DMS79 (cell line): Measurements from ENCODE around the gene PPM1E.

Experiments used
- DNase-seq: peaks from one replicate; lab custom pipeline; 2025; lab: John Stamatoyannopoulos, UW

Gene PPM1E

DNA sequence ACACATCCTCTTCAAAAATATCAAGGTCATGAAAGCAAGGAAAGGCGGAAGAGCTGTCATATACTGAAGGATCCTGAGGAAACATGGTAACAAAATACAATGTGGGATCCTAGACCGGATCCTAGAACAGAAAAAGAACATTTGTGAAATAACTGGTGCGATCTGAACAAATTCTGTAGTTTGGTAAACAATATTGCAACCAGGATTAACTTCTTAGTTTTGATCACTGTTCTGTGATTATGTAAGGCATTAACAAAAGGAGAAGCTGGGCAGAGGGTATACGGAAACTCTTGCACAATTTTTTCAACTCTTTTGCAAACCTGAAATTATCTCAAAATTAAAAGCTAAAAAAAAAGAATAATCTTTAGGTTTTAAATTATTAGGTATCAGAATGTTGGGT lies 241.3 kb downstream of the PPM1E start:
- no peak for DNase-seq

DNA sequence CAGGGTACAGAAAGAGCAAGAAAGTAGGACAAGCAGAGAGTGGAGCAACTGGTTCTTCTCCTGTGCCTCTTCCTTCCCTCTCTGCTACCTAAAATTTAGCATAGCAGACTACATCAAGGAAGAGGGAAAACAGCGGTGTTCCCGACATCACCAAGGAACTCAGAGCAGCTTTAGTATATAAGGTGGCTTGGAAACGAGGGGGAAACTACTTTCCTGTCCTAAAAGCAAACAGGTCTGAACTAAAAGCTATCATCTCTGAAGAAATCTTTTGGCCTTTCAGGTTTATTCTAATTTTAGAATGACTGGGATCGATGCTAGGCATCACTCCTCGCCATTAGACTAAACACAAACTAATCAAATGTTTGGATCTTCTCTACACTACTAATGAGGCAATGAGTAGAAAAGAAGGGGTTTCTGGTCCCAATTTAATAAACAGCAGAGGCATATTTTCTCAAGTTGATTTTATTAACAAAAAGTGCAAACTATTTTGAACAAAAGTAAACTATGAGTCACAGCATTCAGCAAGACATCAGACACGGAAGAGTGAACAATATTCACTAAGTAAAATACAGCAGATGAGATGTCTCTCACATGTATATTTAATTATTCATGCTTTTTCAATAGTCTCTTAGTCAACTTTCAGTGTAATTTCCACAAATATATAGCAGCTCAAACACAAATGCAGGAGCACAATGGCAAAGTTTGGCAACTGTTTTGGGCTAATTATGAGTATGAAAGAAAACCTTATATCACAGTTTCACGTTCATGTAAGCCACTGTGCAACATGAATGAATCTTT lies 242.3 kb downstream of the PPM1E start:
- no peak for DNase-seq

DNA sequence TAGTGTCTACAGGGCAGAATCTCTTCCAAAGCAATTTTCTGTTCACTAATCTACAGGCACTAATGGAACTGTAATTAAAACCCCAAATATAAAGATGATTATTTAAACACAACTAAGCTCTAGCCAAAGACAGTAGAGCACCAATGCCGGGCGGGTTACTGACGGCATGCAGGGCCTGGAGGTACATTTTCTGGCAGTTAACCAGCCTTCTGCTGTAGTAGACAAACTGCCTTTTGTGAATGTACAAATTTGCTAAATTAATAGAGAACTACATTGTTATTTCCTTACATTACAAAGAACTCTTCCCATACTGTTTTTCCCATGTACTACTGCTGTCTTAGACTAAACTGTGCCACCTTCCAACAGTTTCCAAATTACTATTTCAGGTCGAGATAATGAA lies 243.2 kb downstream of the PPM1E start:
- no peak for DNase-seq

DNA sequence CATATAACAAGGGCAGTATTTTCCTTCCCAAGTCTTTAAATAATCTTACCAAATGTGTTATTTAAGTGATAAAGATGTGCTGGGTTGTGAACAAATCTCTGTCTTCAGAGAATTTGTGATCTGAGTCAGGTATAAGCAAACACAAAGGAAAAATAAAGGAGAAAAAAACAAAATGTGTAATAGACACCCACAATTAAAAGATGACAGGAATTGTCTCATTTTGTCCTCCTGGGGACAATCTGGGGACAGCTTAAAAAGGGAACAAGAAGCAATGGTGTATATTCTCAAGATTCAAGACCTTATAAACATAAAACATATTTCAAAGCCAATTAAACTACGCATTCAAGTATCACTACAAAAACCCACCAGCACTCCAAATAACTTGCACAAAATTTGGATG lies 243.8 kb downstream of the PPM1E start:
- DNase-seq = no peak

DNA sequence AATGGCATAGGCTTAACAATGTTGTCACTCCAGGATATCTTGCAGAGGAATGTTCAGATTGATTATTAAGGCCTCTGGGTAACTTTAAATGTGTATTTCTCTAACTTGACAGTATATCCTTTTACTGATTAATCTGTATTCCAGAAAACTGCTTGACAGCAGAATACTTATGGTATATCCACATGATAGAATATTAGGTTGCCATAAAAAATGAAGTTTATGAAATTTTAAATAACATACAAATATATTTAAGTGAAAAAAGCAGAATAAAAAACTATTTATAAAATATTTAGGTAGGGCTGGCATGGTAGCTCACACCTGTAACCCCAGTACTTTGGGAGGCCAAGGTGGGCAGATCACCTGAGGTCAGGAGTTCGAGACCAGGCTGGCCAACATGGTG lies 244.4 kb downstream of the PPM1E start:
- DNase-seq = no peak

DNA sequence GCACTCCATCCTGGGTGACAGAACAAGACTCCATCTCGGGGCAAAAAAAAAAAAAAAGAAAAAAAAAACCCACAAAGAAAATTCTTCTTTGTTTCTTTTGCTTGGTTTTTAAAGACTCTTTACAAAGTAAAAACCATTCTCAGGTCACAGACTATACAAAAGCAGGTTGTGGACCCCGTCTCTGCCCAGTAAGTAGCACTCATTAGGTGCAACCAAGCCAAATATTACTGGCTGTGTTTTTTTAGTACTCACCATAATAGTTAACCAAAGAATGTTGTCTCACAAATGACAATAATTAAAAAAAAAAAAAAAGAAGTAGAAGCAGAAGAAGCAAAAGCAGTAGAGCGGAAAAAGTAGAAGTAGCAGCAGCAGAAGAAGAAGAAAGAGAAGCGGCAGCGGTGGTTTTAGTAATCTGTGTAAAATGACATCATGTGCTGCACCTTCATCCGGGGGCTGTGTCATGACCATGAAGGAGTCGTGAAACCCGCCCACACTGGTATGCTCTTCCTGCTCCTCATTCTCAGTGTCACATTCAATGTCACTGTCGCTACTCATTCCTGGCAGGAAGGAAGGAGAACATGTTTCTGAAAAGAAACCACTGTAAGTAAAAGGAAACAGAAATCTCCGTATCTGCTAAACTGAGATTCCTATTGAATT lies 245.6 kb downstream of the PPM1E start:
- DNase-seq = no peak

DNA sequence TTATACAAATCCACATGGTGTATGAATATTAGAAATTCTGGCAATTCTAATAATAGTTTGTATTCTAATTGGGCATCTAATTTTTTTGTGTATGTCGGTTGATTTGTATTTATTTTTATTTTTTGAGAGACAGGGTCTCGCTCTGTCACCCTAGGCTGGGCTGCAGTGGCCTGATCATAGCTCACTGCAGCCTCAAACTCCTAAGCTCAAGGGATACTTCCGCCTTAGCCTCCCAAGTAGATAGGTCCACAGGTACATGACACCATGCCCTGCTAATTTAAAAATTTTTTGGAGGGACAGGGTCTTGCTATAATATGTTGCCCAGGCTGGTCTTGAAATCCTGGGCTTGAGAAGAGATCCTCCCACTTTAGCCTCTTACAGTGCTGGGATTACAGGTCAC lies 246.5 kb downstream of the PPM1E start:
- DNase-seq = no peak

DNA sequence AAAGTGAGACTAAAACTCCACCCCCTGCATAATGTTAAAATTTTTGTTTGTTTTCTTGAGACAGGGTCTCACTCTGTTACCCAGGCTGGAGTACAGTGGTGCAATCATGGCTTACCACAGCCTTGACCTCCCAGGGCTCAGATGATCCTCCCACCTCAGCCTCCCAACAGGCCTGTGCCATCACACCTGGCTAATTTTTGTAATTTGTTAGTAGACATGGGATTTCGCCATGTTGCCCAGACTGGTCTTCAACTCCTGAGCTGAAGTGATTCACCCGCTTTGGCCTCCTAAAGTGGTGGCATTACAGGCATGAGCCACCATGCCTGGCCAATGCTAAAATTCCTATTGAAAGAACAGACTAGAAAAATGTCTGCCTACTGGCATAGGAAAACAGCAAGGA lies 247.2 kb downstream of the PPM1E start:
- DNase-seq = no peak

DNA sequence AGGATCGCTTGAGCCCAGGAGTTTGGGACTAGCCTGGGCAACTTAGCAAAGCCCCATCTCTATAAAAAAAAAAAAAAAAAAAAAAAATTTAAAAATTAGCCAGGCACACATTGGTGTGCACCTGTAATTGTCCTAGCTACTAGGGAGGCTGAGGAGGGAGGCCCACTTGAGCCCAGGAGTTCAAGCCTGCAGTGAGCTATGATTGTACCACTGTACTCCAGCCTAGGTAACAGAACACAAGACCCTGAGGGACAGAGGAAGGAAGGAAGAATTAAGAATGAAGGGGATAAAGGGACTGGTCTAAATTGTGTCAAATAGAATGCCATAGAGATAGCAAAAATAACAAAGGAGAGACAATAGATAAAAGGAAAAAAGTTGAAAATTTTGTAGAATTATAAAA lies 248.2 kb downstream of the PPM1E start:
- no peak for DNase-seq

DNA sequence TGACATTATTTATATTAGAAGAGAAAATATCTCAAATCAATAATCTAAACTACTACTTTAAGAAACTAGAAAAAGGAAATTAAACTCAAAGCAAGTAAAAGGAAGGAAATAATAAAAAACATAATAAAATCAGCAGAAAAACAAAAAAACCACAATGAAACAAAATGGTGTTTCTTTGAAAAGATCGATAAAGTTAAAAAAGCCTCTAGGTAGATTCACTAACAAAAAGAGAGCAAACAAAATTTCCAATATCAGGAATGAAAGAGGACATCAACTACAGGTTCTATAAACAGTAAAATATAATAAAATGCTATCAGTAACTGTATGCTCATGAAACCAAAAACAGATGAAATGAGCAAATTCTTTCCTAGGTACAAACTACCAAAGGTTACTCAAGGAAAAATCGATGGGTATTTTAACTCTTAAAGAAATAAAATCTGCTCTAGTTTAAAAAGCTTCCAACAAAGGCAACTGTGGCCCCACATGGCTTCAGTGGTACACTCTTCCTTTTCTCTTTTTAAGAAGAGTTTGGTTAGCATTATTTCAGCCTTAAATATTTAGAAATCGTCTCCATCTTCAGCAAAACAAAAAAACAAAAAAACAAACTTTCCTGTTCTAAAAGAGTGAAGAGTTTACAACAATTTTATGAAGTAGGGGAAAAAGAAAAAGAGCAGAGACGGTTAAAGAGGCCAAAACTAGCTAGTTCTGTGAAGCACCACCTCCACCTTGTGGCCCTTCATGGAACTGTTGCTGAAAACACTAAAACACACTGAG lies 248.9 kb downstream of the PPM1E start:
- DNase-seq = peak; percentile 6

DNA sequence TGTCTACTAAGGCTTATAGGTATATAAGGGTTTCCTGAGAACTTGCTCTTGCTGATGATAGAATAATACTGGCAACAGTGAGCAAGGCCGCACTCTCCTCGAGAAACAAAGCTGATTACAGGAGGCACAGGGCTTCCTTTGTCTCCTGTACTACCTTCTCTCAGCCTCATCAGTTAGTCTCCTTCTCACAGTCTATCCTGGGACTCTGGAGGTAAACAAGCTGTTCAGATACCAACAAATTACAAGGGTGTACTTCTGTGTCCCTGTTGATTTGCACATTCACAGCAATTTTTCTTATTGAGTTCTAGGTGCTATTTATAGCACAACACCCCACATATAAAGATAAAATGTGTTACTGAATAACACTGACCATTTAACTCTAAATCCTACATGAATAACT lies 252.3 kb downstream of the PPM1E start:
- no peak for DNase-seq

DNA sequence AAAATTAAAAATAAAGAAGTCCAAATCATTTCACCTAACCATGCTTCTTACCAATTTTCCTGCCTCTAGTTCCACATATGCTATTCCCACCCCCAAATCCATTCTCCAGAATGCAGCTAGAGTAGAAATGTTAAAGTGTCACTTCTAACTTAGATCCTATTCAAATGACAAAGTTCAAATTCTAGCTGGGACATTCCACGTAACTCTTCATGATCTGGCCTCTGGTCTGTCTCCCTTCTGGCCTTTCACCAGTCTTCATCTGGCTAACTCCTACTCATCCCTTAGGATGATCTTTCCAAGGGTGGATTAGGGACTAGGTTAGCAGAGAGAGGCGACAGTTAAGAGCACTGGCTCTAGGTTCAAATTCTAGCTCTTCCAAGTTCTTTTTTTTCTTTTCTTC lies 253.1 kb downstream of the PPM1E start:
- no peak for DNase-seq

DNA sequence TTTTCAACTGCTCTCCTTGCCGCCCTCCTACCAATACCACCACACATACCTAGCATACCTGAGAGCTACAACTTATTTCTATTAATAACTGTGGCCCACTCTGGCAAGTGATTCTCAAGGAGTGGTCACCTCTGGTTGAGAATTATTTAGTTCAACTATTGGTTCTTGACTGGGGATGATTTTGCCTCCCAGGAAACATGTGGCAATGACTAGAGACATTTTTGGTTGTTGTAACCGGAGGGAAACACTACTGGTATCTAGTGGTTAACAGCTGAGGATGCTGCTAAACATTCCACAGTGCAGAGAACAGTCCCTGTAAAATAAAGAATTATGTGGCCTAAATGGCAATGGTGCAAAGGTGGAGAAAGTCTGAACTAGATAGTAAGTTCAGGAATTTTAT lies 254.4 kb downstream of the PPM1E start:
- no peak for DNase-seq

DNA sequence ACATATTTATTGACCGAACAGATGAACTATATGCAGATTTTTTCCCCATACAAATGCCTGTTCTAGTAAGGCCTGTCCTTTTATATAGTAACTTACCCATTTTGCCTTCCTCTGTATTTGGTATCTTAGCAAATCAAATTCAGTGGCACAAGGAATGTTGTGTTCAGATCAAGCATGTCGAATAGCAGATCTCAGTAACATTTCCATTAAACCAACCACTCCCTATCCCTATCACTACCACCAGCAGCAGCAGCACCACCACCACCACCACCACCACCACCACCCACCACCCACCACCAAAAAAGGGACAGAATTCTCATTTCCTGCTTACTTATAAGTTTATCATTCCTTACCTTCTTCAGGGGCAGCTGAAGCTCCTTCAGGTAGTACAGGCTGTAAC lies 256.3 kb downstream of the PPM1E start:
- DNase-seq = no peak

DNA sequence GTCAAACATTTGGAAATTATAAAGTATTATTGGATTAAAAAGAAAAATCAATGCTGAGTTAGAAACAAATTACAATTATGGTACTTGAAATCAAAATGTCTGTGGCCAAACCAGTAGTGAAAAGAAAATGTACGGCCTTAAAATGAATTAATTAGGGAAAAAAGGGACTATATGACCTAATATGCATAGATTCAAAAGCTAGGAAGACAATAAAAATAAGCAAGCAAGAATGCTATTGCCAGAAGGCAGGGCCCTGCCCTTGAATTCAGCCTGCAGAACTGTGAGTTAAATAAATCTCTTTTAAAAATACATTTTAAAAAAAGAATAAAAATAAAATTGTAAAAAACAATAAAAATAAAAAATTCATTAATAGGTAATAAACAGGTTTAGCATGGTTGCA lies 262.4 kb downstream of the PPM1E start:
- no peak for DNase-seq

DNA sequence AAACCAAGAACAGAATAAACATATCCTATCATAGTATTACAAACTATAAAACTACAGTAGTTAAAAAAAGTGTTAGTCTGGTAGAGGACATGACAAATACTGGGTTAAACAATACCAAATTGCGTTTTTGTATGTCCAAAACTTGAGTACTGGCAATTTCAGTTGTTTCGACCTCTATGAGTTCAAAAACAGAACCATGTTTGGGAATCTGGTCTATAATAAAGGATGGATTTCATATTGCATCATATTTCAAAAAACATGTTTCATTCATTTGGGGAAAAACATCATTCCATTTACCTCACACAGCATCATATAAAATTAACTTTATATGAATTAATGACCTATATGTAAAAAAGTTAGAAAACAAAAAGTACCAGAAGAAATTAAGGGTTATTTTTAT lies 269.3 kb downstream of the PPM1E start:
- DNase-seq = no peak

DNA sequence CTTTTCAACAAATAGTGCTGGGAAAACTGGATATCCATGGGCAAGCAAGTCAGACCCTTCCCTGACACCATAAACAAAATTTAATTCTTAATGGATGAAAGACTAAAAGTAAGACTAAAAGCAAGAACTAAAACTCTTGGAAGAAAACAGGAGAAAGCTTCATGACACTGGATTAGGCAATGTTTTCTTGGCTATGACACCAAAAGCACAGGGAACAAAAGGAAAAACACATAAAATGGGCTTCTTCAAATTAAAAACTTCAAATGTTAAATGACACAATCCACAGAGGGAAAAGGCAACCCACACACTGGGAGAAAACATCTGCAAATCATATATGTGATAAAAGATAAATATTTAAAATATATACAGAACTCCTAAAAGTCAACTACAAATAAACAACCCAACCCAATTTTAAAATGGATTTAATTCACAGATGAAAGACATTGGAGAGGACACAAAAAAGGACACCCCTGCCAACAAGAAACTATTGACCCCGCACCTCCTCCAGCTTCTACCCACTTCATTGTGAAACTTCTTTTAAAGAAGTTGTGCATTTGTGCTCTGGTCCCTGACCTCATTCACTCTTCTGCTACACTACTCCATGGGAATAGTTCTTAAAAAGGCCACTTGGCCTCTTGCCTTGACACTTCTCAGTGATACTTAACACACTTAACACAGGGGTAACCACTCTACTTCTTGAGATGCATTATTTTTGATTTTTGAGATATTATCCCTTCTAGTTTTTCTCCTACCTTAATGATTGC lies 270.7 kb downstream of the PPM1E start:
- DNase-seq = peak; percentile 39

DNA sequence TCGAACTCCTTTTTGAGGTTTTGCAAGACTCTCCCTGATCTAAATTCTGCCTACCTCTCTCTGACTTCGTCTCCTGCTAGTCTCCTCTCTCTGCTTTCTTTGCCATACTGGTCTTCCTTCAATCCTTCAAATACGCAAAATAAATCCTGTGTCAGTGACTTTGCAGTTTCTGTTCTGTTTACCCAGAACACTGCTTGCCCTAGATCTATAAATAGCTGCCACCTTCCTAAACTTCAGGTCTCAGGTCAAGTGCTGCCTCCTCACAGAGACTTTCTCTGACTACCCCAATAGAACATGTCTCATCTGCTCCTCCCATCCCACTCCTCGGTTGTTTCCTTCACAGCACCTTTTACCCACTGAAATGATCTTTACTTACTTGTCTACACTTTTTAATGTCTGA lies 272.1 kb downstream of the PPM1E start:
- no peak for DNase-seq

DNA sequence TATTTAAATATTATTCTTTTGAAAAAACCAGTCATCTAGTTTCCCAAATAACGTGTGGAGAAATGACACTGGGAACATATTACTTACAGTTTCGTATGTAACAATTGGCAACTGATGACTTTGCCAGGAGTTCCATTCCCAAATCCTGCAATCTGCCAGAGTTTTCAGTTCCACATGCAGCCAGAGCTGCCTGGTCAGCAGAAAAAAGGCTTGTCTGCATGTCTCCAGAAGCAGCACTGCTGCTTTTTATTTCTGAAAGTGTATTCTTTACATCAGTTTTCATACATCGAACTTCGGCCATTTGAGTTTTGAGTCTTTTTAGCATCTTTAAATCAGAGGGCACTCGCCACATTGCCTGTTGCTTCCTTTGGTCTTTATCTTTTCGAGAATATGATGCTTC lies 272.7 kb downstream of the PPM1E start:
- DNase-seq = no peak

DNA sequence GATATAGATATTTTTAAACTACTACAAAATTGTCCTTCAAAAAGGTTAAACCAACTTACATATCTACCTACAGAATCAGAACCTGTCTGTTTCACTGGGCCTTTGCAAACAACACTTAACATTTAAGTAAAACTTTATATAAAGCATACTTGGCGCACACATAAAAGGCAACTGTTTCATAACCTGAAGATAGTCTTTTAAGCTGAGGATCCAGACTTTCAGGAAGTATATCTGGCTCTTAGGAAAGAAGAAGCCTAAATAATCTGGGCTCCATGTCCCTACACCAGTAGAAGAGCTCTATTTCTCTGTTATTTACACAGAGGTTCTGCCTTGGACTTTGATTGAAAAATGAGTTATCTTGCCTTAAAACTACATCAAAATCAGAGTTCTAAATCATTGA lies 275.2 kb downstream of the PPM1E start:
- no peak for DNase-seq
